MCF 10A (cell line): ENCODE results near the gene OLFM1. TPM values are rescaled to one million over a fixed set of nuclear protein-coding genes. Genes with fewer than 3 reads are reported as not detected.

Experiments
- BruUV-seq: library from RNA; stranded (reverse); fragments of 400-500 nt; replicated peaks from 2 replicates; lab custom pipeline; 2021; lab: Mats Ljungman, UMichigan
- CTCF ChIA-PET: fragments of 300-600 bp; sonication (Branson Sonifier 250); formaldehyde crosslinking; extraction: SDS; loops from one replicate; lab custom pipeline; 2021; ENCODE audit warnings: antibody characterized with exemption, inconsistent platforms; lab: Yijun Ruan, JAX
- POLR2A ChIA-PET: fragments of 300-600, 350-650 bp; sonication (Branson Sonifier 250); formaldehyde crosslinking; extraction: SDS; loops from one replicate; lab custom pipeline; 2020; ENCODE audit warnings: antibody characterized with exemption, inconsistent platforms; lab: Yijun Ruan, JAX
- DNase-seq: peaks from one replicate; pipeline ENCODE4 v3.0.0-alpha.2; 2018; ENCODE audit not compliant: unreplicated experiment
- H3K27ac Mint-ChIP-seq: one replicate; pipeline ENCODE4 v1.8.0; 2022; ENCODE audit warnings: mild to moderate bottlenecking, low read depth, mixed read lengths; ENCODE audit not compliant: unreplicated experiment
- H3K27me3 Mint-ChIP-seq: one replicate; pipeline ENCODE4 v1.8.0; 2022; ENCODE audit warnings: mixed read lengths; ENCODE audit not compliant: insufficient read depth, unreplicated experiment
- H3K36me3 Mint-ChIP-seq: one replicate; pipeline ENCODE4 v1.8.0; 2022; ENCODE audit warnings: mild to moderate bottlenecking, moderate library complexity, mixed read lengths; ENCODE audit not compliant: insufficient read depth, unreplicated experiment
- H3K4me1 Mint-ChIP-seq: one replicate; pipeline ENCODE4 v1.8.0; 2022; ENCODE audit warnings: mixed read lengths; ENCODE audit not compliant: insufficient read depth, unreplicated experiment
- H3K4me3 Mint-ChIP-seq: one replicate; pipeline ENCODE4 v1.8.0; 2022; ENCODE audit warnings: mild to moderate bottlenecking, moderate library complexity, mixed read lengths; ENCODE audit not compliant: unreplicated experiment
- H3K9me3 Mint-ChIP-seq: one replicate; pipeline ENCODE4 v1.8.0; 2022; ENCODE audit warnings: mixed read lengths; ENCODE audit not compliant: unreplicated experiment
- intact Hi-C: fragments of 100-400 bp; cut with micrococcal nuclease; formaldehyde crosslinking; loops from 2 replicates; pipeline ENCODE4 v1.14.1; 2022
- total RNA-seq: library from RNA; stranded (reverse); gene quantifications from 2 replicates; pipeline ENCODE4 v1.2.3, GENCODE V29; 2022
- TF ChIP-seq, protein P1 (sequence below): fragments of 200-600 bp; IDR thresholded peaks from one replicate; pipeline ENCODE4 v1.8.0; 2022; ENCODE audit warnings: antibody characterized with exemption, mild to moderate bottlenecking; ENCODE audit not compliant: unreplicated experiment

The OLFM1 gene
- total RNA-seq, 1 experiment from 2014 or later = not detected

DNA sequence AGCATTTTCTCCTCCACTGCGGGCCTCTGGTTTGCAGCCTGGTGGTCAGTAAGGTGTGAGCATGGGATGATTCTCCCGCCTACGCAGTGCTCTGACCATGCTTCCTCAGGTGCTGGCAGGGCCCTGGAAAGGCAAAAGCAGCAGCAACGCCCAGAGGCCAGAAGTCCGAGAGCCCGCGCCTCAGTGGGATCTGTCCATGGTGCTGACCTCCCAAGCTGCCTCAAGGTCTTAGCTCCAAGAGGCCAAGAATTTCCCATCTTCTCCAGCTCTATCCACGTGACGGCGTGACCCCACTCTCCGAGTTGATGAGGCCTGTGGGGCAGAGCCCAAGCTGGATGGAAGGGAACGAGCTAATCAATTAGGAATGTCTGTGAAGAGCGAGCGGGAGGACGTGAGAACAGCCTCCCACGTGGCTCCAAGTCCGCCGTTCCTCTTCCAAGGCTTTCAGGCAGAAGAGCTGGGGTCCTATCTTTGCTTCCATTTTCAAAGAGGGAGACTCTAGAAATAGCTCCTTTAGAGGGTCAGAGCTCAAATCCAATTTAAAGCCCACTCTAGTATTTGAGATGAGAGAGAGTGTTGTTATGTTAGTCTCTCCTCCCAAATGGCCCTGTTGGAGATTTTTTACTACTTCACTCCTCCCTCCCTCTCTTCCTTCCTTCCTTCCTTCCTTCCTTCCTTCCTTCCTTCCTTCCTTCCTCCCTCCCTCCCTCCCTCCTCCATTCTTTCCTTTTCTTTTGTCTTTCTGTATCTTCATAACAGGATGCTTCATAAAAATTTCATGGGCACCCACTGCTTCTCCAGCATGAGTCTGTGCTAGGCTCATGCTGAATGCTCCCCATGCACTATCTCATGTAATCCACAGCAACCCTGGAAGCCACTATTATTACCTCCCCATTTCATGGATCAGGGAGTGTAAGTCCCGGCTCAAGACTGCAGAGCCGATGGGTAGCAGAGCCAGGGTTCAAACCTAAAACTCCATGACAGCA lies 69.3 kb downstream of the OLFM1 start:
- no peak overlapping the region for H3K27ac Mint-ChIP-seq
- H3K4me3 Mint-ChIP-seq = no peak overlapping the region
- intact Hi-C loops = no loop called here
- no TSS peak for BruUV-seq
- POLR2A ChIA-PET = interaction anchor here (0.6 to 0.8 kb wide), 2 partner anchors 9 to 57 kb away, joined by 3 to 4 read pairs; no protein-coding TSS in a partner anchor
- DNase-seq = peak; percentile 52
- H3K4me1 Mint-ChIP-seq = no peaks in the 10 kb centered on the region
- peaks cover 36% of the 10 kb centered on the region for H3K27me3 Mint-ChIP-seq
- TF ChIP-seq, protein P1, sequence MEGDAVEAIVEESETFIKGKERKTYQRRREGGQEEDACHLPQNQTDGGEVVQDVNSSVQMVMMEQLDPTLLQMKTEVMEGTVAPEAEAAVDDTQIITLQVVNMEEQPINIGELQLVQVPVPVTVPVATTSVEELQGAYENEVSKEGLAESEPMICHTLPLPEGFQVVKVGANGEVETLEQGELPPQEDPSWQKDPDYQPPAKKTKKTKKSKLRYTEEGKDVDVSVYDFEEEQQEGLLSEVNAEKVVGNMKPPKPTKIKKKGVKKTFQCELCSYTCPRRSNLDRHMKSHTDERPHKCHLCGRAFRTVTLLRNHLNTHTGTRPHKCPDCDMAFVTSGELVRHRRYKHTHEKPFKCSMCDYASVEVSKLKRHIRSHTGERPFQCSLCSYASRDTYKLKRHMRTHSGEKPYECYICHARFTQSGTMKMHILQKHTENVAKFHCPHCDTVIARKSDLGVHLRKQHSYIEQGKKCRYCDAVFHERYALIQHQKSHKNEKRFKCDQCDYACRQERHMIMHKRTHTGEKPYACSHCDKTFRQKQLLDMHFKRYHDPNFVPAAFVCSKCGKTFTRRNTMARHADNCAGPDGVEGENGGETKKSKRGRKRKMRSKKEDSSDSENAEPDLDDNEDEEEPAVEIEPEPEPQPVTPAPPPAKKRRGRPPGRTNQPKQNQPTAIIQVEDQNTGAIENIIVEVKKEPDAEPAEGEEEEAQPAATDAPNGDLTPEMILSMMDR = no peak
- H3K36me3 Mint-ChIP-seq = no peaks in the 10 kb centered on the region
- peaks cover 10% of the 10 kb centered on the region for H3K9me3 Mint-ChIP-seq
- CTCF ChIA-PET = interaction anchor here (0.6 to 0.8 kb wide), 3 partner anchors 30 to 256 kb away, joined by 3 read pairs; no protein-coding TSS in a partner anchor

DNA sequence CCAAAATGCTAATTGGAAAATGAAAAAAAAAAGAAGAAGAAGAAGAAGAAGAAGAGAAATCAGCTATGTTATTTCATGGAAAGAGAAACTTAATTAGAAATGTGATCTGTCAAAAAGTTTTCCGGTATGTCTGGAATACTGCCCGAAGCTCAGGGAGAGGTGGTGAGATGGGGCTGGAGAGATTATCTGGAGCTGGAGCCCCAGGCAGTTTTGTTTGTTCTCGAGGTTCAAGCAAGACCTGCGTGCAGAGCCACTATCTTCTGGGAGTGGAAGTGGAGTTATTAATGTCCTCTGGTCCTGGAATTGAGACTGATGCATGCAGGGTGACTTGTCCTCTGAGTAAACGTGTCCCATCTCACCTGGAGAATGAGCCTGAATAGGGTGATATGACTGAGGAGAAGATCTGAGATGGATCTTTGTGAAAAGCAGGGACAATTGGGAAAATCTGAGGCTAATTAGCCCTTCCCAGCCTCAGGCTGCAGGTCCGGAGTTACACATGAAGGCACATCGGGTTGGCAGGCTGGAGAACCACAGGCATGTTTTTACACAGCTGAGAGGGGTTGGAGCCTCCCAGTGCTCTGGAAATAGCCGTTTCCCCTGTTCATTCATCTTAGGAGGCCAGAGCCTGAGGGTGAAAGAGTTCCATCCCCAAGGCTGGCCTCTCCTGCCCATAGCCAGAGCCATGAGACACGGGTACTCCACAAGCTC lies 70.5 kb downstream of the OLFM1 start:
- H3K27me3 Mint-ChIP-seq = peaks cover 40% of the 10 kb centered on the region
- intact Hi-C loops = no loop called here
- H3K9me3 Mint-ChIP-seq = peaks cover 9% of the 10 kb centered on the region
- no peak for DNase-seq
- TF ChIP-seq, protein P1 = no peak
- no peaks in the 10 kb centered on the region for H3K36me3 Mint-ChIP-seq
- CTCF ChIA-PET = no interaction called here
- no peak overlapping the region for H3K27ac Mint-ChIP-seq
- POLR2A ChIA-PET = no interaction called here
- no peaks in the 10 kb centered on the region for H3K4me1 Mint-ChIP-seq
- BruUV-seq = no TSS peak
- H3K4me3 Mint-ChIP-seq = no peak overlapping the region

DNA sequence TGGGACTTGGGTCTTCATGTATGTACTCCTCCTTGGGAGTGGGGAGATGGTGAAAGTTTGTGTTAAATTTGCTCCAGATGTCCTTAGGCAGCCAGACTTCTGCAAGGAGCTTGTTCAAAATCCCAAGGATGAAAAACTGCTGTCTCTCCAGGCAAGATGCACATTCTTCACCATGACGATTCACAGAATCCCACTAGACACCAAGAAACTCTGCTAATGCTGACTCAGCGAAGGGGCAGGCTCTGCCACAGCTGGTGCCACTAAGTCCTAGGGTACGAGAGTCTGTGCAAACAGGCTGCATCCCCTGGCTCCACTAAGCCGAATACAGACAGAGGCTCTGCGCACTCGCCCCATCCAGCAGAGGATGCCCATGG lies 71.1 kb downstream of the OLFM1 start:
- no peaks in the 10 kb centered on the region for H3K4me1 Mint-ChIP-seq
- intact Hi-C loops = no loop called here
- BruUV-seq = no TSS peak
- no peak overlapping the region for H3K27ac Mint-ChIP-seq
- H3K9me3 Mint-ChIP-seq = peaks cover 9% of the 10 kb centered on the region
- H3K36me3 Mint-ChIP-seq = no peaks in the 10 kb centered on the region
- no peak overlapping the region for H3K4me3 Mint-ChIP-seq
- ChIA-PET POLR2A (no interaction called here), CTCF (no interaction called here)
- no peak for DNase-seq
- peaks cover 42% of the 10 kb centered on the region for H3K27me3 Mint-ChIP-seq
- TF ChIP-seq, protein P1 = no peak

DNA sequence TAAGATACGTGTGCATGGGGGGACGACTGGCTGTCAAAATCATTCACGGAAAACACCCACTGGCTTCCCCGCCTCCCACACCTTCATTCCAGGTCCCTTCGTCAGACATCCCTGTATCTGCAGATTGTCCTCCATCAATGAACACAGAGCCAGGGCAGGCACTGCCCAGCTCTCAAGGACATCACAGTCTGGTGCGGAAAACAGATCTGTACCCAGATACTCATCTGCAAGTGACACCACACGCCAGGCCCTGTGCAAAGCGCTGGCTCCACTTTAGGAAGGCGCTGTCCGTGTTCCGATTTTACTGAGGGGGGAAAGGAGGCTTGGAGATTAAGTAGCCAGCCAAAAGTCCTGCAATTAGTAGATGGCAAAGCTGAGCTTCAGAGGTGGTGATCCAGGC lies 72.3 kb downstream of the OLFM1 start:
- TF ChIP-seq, protein P1 = no peak
- Mint-ChIP-seq H3K27ac (no peak overlapping the region), H3K36me3 (no peaks in the 10 kb centered on the region), H3K4me3 (no peak overlapping the region), H3K27me3 (peaks cover 54% of the 10 kb centered on the region), H3K4me1 (no peaks in the 10 kb centered on the region), H3K9me3 (peaks cover 9% of the 10 kb centered on the region)
- ChIA-PET CTCF (no interaction called here), POLR2A (no interaction called here)
- DNase-seq = no peak
- intact Hi-C loops = no loop called here
- BruUV-seq = no TSS peak
